ENCODE results near the gene SYT7. TPM values are rescaled to one million over a fixed set of nuclear protein-coding genes. Genes with fewer than 3 reads are reported as not detected.

Gene SYT7
- total and polyA plus RNA-seq, 2 of the 4 experiments (the other 2 are of a cell fraction), result under 0.01 to 0.19 TPM

DNA sequence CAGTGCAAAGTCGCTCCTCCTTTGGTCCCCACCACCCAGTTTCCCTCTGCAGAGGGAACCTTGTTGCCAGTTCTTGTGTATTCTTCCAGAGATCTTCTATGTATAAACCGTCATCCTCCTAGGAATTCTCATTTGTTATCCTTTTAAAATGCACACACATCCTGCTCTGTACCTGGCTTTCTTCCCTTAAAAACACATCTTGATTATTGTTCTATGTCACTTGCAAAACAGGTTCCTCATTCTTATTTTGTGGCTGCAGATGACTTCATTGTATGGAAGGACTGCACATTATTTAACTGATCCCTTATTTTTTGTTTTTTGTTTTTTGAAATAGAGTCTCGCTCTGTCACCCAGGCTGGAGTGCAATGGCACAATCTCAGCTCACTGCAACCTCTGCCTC lies 26.6 kb upstream of the SYT7 start:
- H3K9ac ChIP-seq (ENCODE audit: low read depth, low read length), result no peak overlapping the region
- no peak overlapping the region for H2BK15ac ChIP-seq (ENCODE audit: low read depth, low read length)
- H2AK9ac ChIP-seq (replicated peaks; ENCODE audit: low read depth, low read length, poor library complexity), result no peak overlapping the region
- dilution Hi-C loops (cut with HindIII; ENCODE audit: low sequenced_read_pairs, unreplicated experiment), result no loop called here
- no peak for ATAC-seq (ENCODE audit: low read depth)
- H3K23ac ChIP-seq (ENCODE audit: low read depth, low read length), result no peak overlapping the region
- H2BK5ac ChIP-seq (ENCODE audit: low read depth, low read length, poor library complexity, severe bottlenecking), result no peak overlapping the region
- no peaks in the 10 kb centered on the region for H3K79me1 ChIP-seq (ENCODE audit: low read depth in 1 of 2, low read length in 2 of 2)
- CTCF ChIA-PET, result no interaction called here
- peaks cover 45% of the 10 kb centered on the region for H3K27me3 ChIP-seq (ENCODE audit: control insufficient read depth, insufficient read depth, low read length)
- no TSS peak for BruUV-seq (replicated peaks)
- H3K36me3 ChIP-seq (ENCODE audit: control insufficient read depth, insufficient read depth, low read length), result no peaks in the 10 kb centered on the region
- H3K4me3 ChIP-seq (ENCODE audit: insufficient read depth, low read depth, low read length), result no peak overlapping the region
- intact Hi-C loops (cut with micrococcal nuclease), result no loop called here
- no peak overlapping the region for H4K5ac ChIP-seq (ENCODE audit: low read depth, low read length)
- H4K91ac ChIP-seq (ENCODE audit: insufficient read depth, low read depth, low read length), result no peak overlapping the region
- no peak for TF ChIP-seq CEBPB (IDR thresholded peaks at IDR 0.05; ENCODE audit: low read depth, low read length)
- TF ChIP-seq FOS (IDR thresholded peaks at IDR 0.05; ENCODE audit: low read depth, low read length), result no peak
- no peak for TF ChIP-seq NFE2L2 (IDR thresholded peaks at IDR 0.05; ENCODE audit: low read depth, low read length)
- no peak for TF ChIP-seq MAFK (IDR thresholded peaks at IDR 0.05; ENCODE audit: low read depth, low read length)
- no peak for TF ChIP-seq CHD1 (IDR thresholded peaks at IDR 0.05; ENCODE audit: low read depth, low read length)
- TF ChIP-seq, protein P1, sequence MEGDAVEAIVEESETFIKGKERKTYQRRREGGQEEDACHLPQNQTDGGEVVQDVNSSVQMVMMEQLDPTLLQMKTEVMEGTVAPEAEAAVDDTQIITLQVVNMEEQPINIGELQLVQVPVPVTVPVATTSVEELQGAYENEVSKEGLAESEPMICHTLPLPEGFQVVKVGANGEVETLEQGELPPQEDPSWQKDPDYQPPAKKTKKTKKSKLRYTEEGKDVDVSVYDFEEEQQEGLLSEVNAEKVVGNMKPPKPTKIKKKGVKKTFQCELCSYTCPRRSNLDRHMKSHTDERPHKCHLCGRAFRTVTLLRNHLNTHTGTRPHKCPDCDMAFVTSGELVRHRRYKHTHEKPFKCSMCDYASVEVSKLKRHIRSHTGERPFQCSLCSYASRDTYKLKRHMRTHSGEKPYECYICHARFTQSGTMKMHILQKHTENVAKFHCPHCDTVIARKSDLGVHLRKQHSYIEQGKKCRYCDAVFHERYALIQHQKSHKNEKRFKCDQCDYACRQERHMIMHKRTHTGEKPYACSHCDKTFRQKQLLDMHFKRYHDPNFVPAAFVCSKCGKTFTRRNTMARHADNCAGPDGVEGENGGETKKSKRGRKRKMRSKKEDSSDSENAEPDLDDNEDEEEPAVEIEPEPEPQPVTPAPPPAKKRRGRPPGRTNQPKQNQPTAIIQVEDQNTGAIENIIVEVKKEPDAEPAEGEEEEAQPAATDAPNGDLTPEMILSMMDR (conservative IDR thresholded peaks at IDR 0.05; ENCODE audit: low read depth, low read length), result no peak
- no peak for TF ChIP-seq BHLHE40 (IDR thresholded peaks at IDR 0.05; ENCODE audit: low read depth, low read length)
- TF ChIP-seq RCOR1 (IDR thresholded peaks at IDR 0.05; ENCODE audit: insufficient replicate concordance, low read length), result no peak
- no peak for TF ChIP-seq POLR2A (IDR thresholded peaks at IDR 0.05; ENCODE audit: low read depth, low read length)
- TF ChIP-seq MAZ (IDR thresholded peaks at IDR 0.05; ENCODE audit: borderline replicate concordance, low read depth, low read length), result no peak
- TF ChIP-seq RAD21 (IDR thresholded peaks at IDR 0.05; ENCODE audit: low read length), result no peak
- no peak for TF ChIP-seq RFX5 (IDR thresholded peaks at IDR 0.05; ENCODE audit: low read depth, low read length)
- no peak for TF ChIP-seq SMC3 (IDR thresholded peaks at IDR 0.05; ENCODE audit: low read depth, low read length)
- no peak for TF ChIP-seq USF2 (IDR thresholded peaks at IDR 0.05; ENCODE audit: low read depth, low read length)
- TF ChIP-seq, protein P2, sequence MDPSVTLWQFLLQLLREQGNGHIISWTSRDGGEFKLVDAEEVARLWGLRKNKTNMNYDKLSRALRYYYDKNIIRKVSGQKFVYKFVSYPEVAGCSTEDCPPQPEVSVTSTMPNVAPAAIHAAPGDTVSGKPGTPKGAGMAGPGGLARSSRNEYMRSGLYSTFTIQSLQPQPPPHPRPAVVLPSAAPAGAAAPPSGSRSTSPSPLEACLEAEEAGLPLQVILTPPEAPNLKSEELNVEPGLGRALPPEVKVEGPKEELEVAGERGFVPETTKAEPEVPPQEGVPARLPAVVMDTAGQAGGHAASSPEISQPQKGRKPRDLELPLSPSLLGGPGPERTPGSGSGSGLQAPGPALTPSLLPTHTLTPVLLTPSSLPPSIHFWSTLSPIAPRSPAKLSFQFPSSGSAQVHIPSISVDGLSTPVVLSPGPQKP (IDR thresholded peaks at IDR 0.05; ENCODE audit: borderline replicate concordance, low read depth, low read length), result no peak
- TF ChIP-seq MXI1 (IDR thresholded peaks at IDR 0.05; ENCODE audit: borderline replicate concordance, low read depth, low read length), result no peak
- no peak overlapping the region for H2BK120ac ChIP-seq (ENCODE audit: low read depth, low read length)
- no peak overlapping the region for H3K18ac ChIP-seq (ENCODE audit: low read depth, low read length)
- no peak overlapping the region for H3K4ac ChIP-seq (ENCODE audit: low read depth, low read length)
- no peaks in the 10 kb centered on the region; the same call in 1 of the 2 replicates for H4K20me1 ChIP-seq (ENCODE audit: insufficient read depth, low read length)
- no peak overlapping the region for H2AK5ac ChIP-seq (ENCODE audit: low read depth, low read length)
- H3K9me1 ChIP-seq (ENCODE audit: insufficient read depth, low read length), result 0 out of 2 replicates have a peak, but pooled peaks cover 7% of the 10 kb centered on the region
- no peak overlapping the region for H3K56ac ChIP-seq (ENCODE audit: extremely low read depth, insufficient read depth, low read length)
- H3K14ac ChIP-seq (replicated peaks; ENCODE audit: low read depth, low read length), result no peak overlapping the region
- H3K9me3 ChIP-seq (ENCODE audit: control insufficient read depth, insufficient read depth, low read length), result peaks cover 4% of the 10 kb centered on the region
- DNase-seq, result peak; percentile 19
- 80% methylated on average over 2 of the region's 3 CpGs; no CpG with 5 or more reads in 1 of the 2 experiments for WGBS, 2 experiments (ENCODE audit: extremely low coverage in 2 of 2, insufficient read length in 1 of 2)
- no peak overlapping the region for H3K4me2 ChIP-seq (ENCODE audit: low read depth, low read length)
- no peak overlapping the region for H2AFZ ChIP-seq (replicated peaks; ENCODE audit: low read length, poor library complexity)
- POLR2A ChIA-PET (ENCODE audit: unreplicated experiment), result no interaction called here
- no peak overlapping the region for H4K8ac ChIP-seq (ENCODE audit: low read depth in 2 of 2, low read length in 2 of 2)
- H3K4me1 ChIP-seq (ENCODE audit: control insufficient read depth, insufficient read depth, low read length), result peaks cover 9% of the 10 kb centered on the region; the same call in 1 of the 2 replicates
- H2BK20ac ChIP-seq (ENCODE audit: low read depth, low read length), result no peak overlapping the region
- no peak overlapping the region for H3K27ac ChIP-seq (ENCODE audit: insufficient read depth, low read length)
- in situ Hi-C loops (cut with MboI; ENCODE audit: low sequenced_read_pairs), result no loop called here

Data from IMR-90 (cell line).